Activated naive CD4-positive, alpha-beta T cell (primary cell): ENCODE measurements around the gene IQCK.

ENCODE experiments used
- DNase-seq, 4 experiments: peaks; one replicate each; lab custom pipeline; 2025; lab: John Stamatoyannopoulos, UW

The IQCK gene

DNA sequence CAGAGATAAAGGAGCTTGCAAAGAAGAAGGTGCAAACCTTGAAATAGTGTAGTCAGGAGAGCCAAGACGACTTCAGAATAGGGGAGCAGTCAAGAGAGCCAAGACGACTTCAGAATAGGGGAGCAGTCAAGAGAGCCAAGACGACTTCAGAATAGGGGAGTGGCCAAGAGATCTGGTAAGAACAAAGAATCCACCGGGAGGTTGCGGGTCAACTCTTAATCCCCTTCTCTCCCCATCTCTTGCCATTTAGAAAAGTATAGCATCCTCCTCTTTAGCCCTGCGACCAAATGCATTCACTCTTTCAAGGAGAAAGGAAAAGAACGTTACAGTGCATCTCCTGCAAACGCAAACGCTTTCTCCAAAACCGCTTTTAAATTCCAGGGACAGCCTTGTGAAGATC, 757 bp upstream of the IQCK start:
- no peak for DNase-seq

DNA sequence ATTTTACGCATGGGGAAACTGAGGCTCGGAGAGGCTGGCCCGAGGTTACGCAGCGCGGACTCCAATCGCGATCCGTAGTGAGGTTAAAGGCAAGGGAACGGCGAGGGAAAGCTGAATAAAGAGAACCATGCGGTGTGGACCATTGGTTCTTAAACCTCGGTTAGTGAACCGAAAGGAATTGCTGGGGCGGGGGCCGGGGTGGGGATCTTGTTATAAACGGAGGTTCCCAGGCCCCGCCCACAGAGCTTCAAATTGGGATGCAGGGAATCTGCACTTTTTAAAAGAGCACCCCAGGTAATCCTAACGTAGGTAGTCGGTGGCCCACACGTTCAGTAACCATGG, 524 bp downstream of the IQCK start:
- DNase-seq = no peak

DNA sequence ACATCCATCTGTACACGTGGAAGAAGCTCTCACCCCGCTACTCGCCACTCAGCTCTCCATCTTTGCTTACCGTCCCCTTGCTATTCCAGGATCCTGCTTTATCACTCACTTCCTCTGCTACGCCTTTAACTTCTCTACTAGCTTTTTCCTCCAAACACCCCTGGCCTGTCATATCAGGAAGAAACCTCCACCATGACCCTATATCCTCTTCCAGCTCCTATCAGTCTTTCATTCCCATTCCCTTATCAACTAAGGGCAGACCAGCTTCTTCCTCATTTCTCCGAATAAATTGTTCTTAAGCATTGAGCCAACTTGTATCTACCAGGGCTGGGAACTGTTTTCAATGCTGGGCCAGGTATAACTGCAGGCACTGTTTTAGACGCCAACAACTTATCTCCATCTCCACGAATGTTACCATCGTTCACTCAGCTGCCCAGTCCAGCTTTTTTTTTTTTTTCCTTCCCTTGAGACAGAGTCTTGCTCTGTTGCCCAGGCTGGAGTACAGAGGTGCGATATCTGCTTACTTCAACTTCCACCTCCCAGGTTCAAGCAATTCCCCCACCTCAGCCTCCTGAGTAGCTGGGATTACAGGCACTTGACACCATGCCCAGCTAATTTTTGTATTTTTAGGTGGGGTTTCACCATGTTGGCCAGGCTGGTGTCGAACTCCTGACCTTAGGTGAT, 4.3 kb downstream of the IQCK start:
- no peak for DNase-seq

DNA sequence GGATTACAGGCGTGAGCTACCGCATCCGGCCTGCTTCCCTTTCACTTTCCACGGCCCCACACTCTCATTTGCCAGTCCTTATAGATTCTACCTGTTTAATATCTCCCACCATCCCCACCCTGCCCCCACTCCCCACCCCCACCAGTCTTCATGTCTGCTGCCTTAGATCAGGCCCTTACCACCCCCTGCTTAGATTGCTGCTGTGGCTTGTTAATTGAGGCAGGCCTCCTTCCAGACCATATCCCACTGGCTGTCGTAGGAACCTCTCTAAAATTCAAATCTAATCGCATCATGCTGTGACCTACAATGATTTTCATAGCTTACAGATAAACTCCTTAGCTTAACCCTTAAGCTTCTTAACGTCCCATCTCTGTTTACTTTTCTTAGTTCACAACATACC, 4.9 kb downstream of the IQCK start:
- no peak for DNase-seq

DNA sequence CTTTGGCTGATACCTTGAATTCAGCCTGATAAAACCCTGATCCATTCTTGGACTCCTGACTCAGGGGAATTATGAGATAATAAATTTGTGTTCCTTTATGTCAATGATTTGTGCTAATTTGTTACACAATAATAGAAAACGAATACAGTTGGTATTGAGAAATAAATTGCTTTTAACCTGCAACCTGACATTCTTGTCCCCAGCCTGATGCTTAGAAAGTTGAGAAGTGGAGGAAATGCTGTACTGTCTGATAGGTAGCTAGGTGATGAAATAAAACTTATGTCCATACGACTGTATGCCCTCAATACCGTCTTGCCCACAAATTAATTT, 10.5 kb downstream of the IQCK start:
- no peak for DNase-seq

DNA sequence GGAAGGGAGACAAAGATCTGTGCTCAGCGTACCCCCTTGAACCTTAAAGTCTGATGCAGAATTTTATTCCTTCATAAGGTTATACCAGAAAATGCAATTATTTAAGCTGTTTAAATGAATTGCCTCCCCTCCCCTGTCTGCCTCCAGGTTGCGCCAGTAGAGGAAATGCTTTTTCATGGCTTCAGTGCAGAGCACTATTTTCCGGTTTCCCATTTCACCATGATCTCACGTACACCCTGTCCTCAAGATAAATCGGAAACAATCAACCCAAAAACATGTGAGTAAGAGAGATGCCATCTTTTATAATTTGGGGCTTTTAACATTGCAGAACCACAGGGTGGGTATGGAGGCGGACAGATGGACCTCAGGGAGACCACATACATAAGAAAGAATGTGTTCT, 15.5 kb downstream of the IQCK start:
- no peak for DNase-seq

DNA sequence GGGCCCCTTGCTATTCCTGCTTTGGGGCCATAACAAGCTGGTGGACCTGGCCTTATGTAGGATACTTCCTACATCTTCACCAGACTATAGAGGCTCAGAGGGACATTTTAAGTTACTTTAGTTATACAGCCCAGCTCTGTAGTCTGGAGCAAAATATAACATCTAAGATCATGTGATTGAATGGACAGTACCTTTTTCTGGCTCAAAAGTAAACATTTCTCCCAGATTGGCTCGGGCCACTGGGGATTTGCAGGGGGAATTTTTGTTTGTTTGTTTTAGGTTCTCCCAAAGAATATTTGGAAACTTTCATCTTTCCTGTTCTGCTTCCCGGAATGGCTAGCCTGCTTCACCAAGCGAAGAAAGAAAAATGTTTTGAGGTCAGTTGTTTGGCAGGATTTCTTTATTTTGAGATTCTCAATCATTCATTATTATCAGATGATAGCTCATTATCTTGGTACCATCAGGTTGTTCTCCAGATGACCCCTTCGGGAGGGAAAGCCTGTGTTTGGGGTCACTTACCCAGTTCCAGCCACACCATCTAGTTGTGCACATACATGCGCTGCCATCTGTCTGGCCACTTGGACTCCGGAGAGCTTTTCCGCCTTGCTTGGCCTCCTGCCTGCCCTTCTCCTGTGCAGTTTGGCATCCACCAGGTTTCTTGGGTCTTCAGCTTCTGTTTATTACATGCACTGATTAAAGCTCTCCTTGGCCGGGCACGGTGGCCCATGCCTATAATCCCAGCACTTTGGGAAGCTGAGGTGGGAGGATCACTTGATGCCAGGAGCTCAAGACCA, 17.2 kb downstream of the IQCK start:
- DNase-seq = no peak

DNA sequence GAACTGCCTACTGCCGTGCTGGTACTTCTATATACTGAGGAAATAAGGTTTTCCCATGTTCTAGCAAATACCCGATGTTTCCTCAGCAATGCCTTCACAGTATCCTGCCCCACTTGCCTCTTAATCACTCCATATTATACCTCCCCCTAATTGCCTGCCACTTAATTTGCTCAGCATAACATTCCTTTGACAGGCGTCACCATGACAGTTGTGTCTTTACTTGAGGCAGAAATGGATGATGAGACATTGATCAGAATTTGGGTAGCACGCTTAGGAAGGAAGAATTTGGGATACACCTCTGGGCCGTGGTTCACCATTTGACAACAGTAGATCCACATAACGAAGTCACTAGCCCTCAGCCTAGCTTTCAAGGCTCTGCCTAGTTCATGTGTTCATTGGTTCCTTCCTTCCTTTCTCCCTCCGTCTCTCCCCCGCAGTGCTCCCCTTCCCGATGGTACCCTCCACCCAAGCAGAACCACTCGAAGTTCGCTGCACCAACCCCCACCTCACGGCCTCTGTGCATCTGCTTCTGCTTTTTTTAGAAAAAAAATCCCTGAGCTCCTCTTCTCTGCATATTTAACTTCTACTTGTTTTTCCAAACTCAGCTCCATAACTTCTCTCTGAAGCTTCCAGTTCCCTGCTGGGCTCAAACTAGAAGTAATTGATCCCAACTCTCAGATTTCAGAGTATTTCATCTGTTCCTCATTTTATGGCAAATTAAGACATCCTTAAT, 19.4 kb downstream of the IQCK start:
- DNase-seq = no peak

DNA sequence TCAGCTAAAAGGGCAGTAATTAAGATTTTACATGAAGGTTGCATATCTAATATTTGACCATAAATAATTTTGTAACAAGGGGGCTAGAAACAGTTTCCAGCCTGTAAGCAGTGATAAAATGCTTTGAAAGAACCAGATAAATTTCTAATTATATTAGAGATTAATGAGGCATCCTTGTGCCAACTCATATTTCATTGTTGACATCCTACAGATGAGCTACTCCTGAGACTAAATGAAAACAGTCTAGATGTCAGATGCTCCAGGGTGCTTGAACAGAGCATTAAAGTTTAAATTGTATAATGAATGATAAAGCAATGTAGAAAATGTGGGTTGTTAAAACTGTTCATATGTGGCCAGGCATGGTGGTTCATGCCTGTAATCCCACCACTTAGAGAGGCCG, 23.3 kb downstream of the IQCK start:
- DNase-seq = no peak

DNA sequence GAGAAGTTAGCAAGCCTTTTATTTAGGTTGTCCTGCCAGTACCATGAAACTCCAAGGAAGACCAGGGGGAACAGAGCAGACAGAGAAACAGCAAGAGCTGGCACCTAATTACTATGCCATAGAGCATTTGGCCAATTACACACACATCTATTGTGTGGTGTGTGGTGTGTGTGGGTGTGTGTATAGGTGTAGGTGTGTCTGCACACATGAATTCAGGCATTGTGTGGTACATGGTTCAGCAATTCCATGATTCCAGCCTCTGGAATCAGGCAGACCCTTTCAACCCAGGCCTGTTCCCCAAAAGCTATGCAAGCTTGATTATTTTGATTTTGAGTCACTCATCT, 25.7 kb downstream of the IQCK start:
- no peak for DNase-seq

DNA sequence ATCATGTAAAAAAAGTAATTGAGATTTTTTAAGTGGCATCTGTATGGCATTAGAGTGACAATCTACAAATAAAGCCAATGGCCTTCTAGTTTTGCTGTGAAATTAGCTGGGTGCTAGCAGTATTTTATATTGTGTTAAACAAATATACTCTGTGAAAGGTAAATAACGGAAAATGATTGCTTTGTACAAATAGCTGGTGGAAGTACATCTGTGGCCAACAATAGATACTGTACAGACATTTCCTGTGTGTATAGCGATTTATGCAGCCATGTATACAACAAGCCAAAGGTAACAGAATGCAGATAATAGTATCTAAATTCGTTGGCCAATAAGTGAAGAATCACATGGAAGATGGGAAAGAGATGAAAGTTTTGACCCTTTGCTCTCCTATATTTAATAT, 26.6 kb downstream of the IQCK start:
- DNase-seq = no peak

DNA sequence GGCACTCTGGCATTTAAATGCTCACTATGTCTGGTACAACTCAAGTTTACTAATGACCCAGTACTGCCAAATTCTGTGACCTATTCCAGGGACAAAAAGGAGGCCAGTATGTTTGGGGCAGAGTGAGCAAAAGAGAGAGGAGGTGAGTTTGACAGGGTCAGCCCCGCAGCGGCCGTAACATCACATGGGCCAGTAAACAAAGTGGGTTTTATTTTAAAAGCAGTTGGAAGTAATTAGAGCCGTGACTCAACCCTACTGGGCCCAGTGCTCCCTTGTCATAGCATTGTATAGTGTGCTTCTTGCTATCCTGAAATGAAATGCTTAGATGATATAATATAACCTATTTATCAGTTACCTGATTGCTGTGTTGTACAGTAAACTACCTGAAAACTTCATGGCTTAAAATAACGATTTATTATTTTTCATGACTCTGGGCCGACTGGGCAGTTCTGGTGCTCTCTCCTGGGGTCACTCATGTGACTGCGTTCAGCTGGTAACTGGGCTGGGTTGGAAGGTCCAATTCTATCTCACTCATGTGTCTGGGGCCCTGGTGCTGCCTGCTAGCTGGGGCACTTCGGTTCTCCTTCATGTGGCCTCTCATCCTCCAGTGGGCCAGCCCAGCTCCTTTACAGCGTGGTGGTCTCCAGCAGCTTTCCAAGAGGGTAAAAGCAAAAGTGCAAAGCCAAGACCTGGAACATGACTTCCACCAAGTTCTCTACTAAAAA, 27.4 kb downstream of the IQCK start:
- no peak for DNase-seq

DNA sequence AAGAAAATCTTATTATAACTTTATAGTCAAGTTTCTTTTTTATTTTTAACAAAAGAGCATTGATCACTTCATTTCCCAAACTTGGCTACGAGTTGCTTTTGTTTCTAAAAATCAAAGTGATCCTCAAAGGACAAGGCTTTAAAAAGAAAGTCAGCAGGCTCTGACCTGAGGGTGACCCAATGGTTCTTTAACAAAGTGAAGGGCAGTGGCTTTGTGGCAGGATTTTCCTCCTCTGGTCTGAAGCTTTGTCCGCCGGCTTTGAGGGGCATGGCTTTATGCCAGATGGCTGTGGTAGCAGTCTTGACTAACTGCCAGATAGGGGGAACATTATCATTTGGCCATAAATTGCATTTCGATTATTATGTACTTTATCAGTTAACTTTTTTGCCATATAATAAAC, 28.5 kb downstream of the IQCK start:
- DNase-seq = no peak

DNA sequence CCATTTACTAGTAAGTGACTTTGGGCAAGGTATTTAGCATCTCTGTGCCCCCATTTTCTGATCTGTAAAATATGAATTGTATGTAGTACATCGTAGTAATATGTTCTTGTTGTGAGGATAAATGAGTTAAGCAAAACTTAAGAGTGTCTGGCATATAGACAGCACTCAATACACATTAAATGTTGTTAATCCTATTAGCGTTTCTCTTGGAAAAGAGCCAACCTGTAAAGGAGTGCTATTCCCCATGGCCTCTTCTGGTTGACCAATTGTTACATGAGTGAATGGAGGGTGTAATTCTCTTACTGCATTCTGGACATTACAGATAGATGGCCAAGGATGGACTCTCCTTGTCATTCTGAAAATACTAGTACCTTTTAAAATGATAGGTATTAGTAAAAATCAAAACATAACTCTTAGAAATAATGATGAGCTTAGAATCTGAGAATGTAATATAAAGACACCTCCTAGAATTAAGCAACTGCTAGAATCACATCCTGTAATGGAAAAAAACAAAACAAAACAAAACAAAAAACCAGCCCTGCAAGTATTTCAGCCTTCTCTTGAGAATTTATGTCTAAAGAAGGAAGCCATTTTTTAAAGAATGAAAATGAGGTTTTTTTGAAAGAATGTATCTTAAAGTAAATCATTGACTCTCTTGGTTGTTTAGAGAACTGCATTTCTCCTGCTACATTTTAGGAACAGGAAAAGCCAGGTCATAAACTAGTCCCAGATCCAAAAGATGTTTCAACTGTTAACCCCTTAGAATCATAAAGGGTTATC, 30.5 kb downstream of the IQCK start:
- no peak for DNase-seq

DNA sequence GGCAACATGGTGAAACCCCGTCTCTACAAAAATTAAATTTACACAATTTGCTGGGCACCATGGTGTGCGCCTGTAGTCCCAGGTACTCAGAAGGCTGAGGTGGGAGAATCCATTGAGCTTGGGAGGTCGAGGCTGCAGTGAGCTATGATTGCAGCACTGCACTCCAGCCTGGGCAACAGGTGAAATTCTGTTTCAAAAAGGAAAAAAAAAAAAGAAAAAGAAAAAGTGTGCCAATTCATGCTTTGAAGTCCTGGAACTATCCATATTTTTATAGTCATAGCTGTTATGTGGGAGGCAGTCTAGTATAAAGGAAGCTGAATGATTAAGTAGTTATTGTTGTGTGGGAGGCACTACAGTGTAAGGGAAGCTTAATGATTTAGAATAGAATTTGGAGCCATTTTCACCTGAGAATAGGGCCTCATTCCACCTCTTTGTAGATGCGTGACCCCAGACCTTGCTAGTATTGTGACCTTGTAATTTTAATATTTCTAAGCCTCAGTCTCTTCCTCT, 31.6 kb downstream of the IQCK start:
- no peak for DNase-seq

DNA sequence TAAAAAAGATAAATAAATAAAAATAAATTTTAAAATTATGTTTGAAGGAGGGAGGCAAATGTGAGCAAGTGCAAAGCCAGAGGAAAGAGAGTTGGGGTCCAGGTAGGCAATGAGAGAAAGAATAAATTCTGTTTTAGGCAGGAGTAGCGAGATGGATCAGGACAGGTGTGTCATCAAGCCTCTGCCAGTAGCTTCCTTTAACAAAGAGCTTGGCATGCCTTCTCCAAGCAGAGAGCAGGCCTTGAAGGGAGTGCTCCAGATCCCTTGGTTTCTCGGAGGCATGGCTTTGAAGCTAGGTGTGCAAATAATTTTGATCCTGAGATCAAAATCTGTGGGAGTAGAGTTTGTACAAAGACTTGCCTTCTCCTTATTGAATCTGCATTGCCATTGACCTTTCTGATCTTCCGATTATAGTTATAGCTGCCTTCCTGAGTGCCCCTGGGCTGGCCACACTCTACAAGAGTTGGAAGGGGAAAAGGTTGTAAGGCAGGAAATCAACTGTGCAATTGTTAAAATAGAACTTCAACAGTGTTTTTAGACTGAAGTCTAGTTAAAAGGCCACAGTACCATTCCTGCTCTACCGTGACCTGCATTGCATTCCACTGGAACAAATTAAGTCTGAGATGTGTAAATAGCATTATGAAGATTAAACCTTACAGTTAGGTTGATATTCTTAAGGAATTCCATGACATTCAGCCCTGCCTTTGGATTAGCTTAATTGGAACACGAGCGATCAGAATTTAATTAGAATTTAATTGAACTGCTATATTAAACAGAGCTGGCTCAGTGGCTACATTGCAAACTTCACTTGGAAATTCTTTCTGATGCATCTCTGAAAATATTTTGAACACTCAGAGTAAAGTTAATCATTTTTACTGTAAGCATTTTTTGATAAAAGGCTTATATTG, 33.7 kb downstream of the IQCK start:
- DNase-seq = no peak

DNA sequence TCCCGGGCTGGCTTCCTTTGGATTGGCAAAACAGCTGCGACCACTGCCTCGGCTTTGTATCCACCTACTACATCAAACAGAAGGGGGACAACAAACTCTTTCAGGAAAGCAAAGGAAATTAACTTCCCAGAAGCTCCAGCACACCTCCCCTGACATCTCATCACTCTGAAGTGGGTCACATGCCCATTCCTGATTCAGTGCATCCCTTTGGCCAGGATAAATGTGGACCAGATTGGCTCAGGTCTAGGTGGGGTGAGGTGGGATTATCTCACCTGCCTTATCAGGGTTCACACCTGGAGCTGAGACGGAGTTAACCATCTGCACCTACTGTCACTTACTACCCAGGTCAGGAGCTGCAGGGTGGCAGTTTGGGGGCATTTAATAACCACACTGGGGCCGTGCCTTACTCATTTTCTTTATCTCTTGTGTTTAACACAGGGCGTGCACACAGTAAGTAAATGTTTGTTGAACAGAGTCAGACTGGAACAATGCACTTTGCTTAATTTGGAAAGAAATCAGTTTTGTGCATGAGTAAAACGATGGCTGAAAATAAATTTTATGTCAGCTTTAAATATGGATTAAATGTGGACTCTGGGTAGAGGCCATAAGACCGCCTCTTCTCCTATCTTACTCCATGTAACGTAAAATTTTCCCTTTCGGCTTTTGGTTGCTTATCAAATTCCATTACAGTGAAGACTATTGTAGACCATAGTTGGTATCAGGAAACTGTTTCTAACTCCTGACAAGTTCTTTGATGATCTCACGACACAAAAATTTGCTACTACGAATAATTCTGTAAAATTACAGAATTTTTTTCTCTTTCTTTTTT, 36.0 kb downstream of the IQCK start:
- no peak for DNase-seq

DNA sequence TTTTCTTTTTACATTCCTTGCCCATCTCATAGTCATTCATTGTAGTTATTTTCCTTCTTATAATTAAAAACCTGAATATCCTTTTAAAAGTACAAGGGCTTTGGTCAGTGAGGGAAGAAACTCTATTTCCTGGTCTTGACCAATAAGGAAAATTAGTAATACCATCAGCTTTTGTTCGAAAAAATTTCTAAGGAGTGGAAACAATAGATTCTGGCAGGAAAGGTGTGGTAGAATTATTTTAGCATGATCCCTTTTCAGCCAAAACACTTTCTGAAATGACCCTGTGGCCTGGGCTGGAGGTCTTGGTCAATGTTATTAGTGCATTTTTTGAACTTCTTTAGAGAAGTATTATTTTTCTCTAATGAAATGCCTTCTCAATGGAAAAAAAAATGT, 36.6 kb downstream of the IQCK start:
- no peak for DNase-seq

DNA sequence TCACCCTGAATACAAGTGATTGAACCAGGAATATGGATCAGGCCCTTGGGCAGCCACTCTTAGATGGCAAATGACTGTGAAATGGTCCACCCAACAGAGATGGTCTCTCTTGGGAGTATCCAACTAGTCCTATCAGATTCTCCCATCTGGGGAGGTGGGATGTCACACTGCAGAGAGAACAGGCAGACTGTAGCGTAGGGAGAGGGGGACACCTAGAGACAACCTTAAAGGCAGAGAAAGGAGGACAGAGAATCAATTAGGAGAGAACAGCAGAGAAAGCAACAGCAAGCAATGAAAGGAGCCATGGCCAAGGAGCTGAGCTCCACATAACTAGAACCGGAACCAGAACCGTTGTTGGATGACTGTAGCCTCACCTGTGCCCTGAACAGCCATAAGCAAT, 37.2 kb downstream of the IQCK start:
- DNase-seq = no peak

DNA sequence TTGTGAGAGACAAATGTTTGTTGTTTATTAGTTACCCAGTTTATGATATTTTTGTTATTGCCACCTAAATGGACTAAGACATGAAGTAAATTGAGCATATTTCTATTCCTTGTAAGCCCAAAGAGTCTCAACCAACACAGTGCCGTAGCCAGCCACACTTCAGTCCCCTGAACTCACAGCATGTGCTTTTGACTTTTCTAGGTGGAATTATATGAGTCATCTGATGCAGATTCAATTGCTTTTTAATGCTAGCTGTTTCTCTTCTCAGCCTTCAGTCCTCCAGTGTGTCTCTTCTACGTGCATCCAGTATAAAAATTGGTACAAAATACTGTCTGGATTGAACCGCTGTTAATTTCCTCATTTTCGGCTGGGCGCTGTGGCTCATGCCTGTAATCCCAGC, 39.0 kb downstream of the IQCK start:
- no peak for DNase-seq
